Muscle layer of colon (tissue), 2 donors: ENCODE results near the gene ZGRF1.

Experiments
- H3K27ac ChIP-seq: one replicate; pipeline ENCODE4 v1.7.0; 2013; ENCODE audit warnings: low read depth, mild to moderate bottlenecking, low read length, moderate library complexity
- H3K27me3 ChIP-seq, 2 donors: one replicate each; pipeline ENCODE4 v1.7.0; 2013; ENCODE audit warnings: low read length in 2 of 2, mild to moderate bottlenecking in 2 of 2; ENCODE audit not compliant: insufficient read depth in 2 of 2, control insufficient read depth in 1 of 2
- H3K36me3 ChIP-seq: one replicate; pipeline ENCODE4 v1.7.0; 2013; ENCODE audit warnings: mild to moderate bottlenecking, low read length; ENCODE audit not compliant: insufficient read depth
- H3K4me1 ChIP-seq: one replicate; pipeline ENCODE4 v1.7.0; 2013; ENCODE audit warnings: mild to moderate bottlenecking, low read length; ENCODE audit not compliant: insufficient read depth
- H3K4me3 ChIP-seq, 2 donors: one replicate each; pipeline ENCODE4 v1.7.0; 2013; ENCODE audit warnings: low read length in 2 of 2, low read depth in 1 of 2, mild to moderate bottlenecking in 1 of 2, moderate library complexity in 1 of 2
- H3K9ac ChIP-seq: one replicate; pipeline ENCODE4 v1.7.0; 2013; ENCODE audit warnings: low read length
- H3K9me3 ChIP-seq: one replicate; pipeline ENCODE4 v1.7.0; 2013; ENCODE audit warnings: mild to moderate bottlenecking, low read length
- donor health status: abdominal sarcoma.
- donor health status: Adenocarcinoma of cecum.

Gene ZGRF1

DNA sequence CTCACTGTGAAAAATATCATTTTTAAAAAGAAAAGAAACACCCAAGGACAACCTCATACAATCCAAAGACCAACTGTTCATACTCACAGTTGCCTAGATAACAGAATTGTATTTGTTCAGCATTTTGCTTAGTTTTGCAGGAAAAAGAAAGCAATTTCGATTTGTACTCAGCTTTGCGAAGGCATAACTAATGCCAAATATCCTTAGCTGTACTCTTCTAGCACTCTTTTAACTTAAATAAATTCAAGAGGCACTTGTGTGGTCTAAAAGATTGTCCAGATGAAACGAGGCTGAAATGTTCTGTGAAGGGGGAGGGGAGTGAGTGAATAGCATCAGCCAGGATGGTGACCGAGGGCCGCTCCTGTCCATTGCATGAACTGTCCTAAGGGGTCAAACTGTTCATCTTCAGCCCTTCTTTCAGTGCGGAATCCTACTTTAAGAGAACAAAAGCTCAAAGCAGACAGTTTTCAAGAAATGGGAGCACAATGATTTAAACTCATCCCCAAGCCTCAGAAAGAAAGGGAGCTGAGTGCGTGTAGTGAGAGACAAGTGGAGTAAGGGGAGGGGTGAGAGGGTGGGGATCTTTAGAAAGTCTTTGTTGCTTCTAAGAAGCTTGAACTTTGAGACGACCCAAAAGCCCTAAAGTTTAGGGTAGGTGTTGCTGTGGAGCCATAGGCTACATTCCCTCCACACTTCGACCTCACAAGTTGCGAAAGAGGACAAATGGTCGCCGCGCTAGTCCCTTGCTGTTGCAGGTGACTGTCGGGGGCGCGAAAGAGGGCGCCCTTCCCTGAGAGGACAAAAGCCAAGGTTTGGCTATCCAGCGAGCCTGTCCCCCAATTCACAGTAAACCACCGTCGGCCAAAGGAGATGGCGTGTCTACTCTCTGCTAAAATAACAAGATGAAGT is 116.8 kb downstream of the ZGRF1 start:
- Histone ChIP-seq H3K27ac (no peak overlapping the region), H3K9me3 (peaks cover 8% of the 10 kb centered on the region), H3K36me3 (no peaks in the 10 kb centered on the region), H3K4me1 (peaks cover 33% of the 10 kb centered on the region), H3K4me3 (no peak overlapping the region), H3K9ac (no peak overlapping the region), H3K27me3 (peaks cover 88 to 95% of the 10 kb centered on the region in 2 donors)

DNA sequence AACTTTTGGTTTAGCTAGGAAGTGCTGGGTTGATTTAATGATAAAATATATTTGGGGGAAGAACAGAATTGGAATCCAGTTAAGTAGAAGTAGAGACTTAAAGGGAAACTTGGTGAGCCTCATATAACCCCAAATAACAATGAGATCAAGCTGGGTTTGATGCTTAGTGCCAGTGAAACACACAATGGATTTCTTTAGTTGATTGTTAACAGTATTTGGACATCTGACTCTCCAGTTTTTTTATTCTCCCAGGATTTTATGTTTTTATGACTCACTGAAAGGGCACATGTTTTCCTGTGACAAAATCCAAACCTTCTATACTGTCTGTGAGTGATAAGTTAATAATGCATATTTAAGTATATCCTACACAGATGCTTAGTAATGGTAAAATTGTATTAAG is 118.0 kb downstream of the ZGRF1 start:
- H3K9me3 ChIP-seq, result peaks cover 8% of the 10 kb centered on the region
- H3K36me3 ChIP-seq, result no peaks in the 10 kb centered on the region
- peaks cover 36% of the 10 kb centered on the region for H3K4me1 ChIP-seq
- H3K27ac ChIP-seq, result no peak overlapping the region
- H3K4me3 ChIP-seq, result no peak overlapping the region
- no peak overlapping the region for H3K9ac ChIP-seq
- H3K27me3 ChIP-seq, result peaks cover 87 to 99% of the 10 kb centered on the region in 2 donors

DNA sequence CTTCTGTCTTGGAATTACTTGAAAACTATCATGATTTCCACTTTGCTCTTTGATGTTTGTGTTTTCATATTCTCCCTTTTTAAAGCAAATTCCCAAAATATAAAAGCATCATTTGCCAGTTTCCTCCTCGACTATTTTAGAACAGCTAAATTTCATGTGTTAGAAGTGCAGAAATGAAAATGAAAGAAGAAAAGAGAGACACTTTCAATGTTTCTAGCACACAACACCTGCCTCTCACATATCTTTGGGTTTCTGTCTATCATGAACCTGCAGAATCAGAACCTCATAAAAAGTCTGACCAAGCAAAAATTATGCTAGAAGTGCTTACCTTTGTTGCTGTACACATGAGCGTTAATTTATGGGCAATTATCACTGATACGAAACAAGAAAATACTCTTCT is 118.8 kb downstream of the ZGRF1 start:
- no peaks in the 10 kb centered on the region for H3K36me3 ChIP-seq
- H3K27ac ChIP-seq, result no peak overlapping the region
- peaks cover 8% of the 10 kb centered on the region for H3K9me3 ChIP-seq

GRCh38 chr4:112517067-112517634 is 119.6 kb downstream of the ZGRF1 start:
- no peaks in the 10 kb centered on the region for H3K36me3 ChIP-seq
- H3K9ac ChIP-seq, result no peak overlapping the region
- H3K27me3 ChIP-seq, result peaks cover 87 to 98% of the 10 kb centered on the region in 2 donors
- H3K27ac ChIP-seq, result no peak overlapping the region
- no peak overlapping the region for H3K4me3 ChIP-seq
- H3K4me1 ChIP-seq, result peaks cover 27% of the 10 kb centered on the region
- peaks cover 8% of the 10 kb centered on the region for H3K9me3 ChIP-seq

More for the DNA sequence above, 118.8 kb downstream of the ZGRF1 start:
- Histone ChIP-seq H3K9ac (no peak overlapping the region), H3K4me1 (peaks cover 28% of the 10 kb centered on the region), H3K4me3 (no peak overlapping the region), H3K27me3 (peaks cover 87 to 98% of the 10 kb centered on the region in 2 donors)

- Histone ChIP-seq H3K27ac (no peak overlapping the region), H3K9me3 (peaks cover 8% of the 10 kb centered on the region), H3K27me3 (peaks cover 87 to 98% of the 10 kb centered on the region in 2 donors), H3K36me3 (no peaks in the 10 kb centered on the region), H3K4me1 (peaks cover 27% of the 10 kb centered on the region), H3K9ac (no peak overlapping the region), H3K4me3 (peak overlapping the region in 1 of 2 donors; percentile 12)
These were observed 120.1 kb downstream of the ZGRF1 start for GRCh38 chr4:112516471-112517066.

DNA sequence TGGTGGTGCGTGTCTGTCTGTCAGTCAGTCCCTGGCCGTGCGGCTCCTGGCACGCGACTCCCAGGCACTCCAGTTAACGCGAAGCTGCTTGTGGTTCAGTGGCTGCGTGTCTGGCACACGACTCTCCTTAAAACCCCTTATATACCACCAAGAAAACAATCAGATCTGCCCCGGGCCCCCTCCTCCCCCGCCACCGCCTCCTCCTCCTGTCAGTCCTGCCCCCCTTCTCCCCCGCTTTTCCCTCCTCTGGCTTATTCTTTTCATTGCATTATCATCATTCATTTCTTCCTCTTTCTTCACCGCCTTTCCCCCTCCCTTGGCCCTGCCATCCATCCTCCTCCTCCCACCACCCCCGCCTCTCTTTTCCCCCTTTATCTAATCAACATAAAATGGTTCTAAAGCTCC is 120.6 kb downstream of the ZGRF1 start, which contains the start of gene NEUROG2:
Gene NEUROG2 (minus strand): TSS at position 115 of the 405 bp plus-strand sequence. CDS start 705 bp downstream, outside the sequence.
- Histone ChIP-seq H3K27ac (no peak within 1 kb of the TSS), H3K36me3 (no peaks in the 10 kb centered on the region), H3K9ac (no peak within 1 kb of the TSS), H3K4me3 (peak within 1 kb of the TSS; percentile 55 to 61), H3K27me3 (peaks cover 87 to 98% of the 10 kb centered on the region in 2 donors), H3K9me3 (peaks cover 8% of the 10 kb centered on the region), H3K4me1 (peaks cover 25% of the 10 kb centered on the region)

DNA sequence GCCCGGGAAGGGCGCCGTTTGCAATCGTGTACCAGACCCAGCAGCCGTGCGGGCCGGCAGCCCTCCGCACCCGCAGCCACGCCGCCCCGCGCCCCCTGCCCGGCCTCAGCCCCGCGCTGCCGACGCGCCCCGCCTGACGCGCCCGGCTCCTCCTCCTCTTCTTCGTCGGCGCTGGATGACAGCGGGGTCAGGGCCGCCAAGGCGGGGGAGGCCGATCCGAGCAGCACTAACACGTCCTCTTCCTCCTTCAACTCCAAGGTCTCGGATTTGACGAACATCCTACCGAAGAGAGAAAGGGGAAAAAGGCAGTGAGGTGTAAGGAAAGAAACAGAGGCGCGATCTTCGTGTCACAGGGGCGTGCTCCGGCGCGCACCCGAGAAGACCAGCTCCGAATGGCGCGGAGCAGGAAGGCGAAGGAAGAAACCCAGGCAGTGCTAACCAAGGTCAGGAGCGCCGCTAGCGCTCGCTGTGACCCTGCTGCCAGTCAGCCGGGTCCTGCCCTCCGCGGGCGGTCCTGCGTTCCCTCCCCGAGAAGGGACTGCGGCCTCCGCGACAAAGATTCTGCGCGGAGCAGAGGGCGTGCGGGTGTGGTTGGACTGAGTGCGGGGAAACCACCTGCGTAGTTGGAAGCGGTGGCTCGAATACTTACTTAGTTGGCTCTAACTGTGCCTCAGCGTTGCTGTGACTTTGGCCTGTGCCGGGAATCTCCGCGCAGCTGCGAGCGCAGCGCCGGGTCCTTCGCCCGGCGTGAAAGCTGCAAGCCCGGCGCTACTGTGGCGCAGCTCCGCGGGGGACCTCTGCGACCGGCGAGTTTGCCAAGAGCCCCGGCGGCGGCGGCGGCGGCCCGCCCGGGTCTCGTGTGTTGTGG is 121.3 kb downstream of the ZGRF1 start:
- H3K27ac ChIP-seq, result no peak overlapping the region
- H3K4me3 ChIP-seq, result peak overlapping the region; percentile 55 to 61
- H3K9me3 ChIP-seq, result peaks cover 8% of the 10 kb centered on the region
- H3K4me1 ChIP-seq, result peaks cover 26% of the 10 kb centered on the region
- H3K27me3 ChIP-seq, result peaks cover 86 to 98% of the 10 kb centered on the region in 2 donors
- no peaks in the 10 kb centered on the region for H3K36me3 ChIP-seq
- H3K9ac ChIP-seq, result no peak overlapping the region

- peak overlapping the region in 1 of 2 donors; percentile 61 for H3K4me3 ChIP-seq
- peaks cover 84 to 98% of the 10 kb centered on the region in 2 donors for H3K27me3 ChIP-seq
- H3K27ac ChIP-seq, result no peak overlapping the region
- peaks cover 3% of the 10 kb centered on the region for H3K9me3 ChIP-seq
- peaks cover 32% of the 10 kb centered on the region for H3K4me1 ChIP-seq
- no peaks in the 10 kb centered on the region for H3K36me3 ChIP-seq
- H3K9ac ChIP-seq, result no peak overlapping the region
These were observed 122.0 kb downstream of the ZGRF1 start for GRCh38 chr4:112514647-112515197.

GRCh38 chr4:112513971-112514646 is 122.6 kb downstream of the ZGRF1 start:
- no peaks in the 10 kb centered on the region for H3K9me3 ChIP-seq
- H3K4me3 ChIP-seq, result no peak overlapping the region
- no peak overlapping the region for H3K9ac ChIP-seq
- peaks cover 38% of the 10 kb centered on the region for H3K4me1 ChIP-seq
- H3K36me3 ChIP-seq, result no peaks in the 10 kb centered on the region
- peaks cover 86 to 98% of the 10 kb centered on the region in 2 donors for H3K27me3 ChIP-seq
- H3K27ac ChIP-seq, result no peak overlapping the region

GRCh38 chr4:112511803-112512118 is 124.9 kb downstream of the ZGRF1 start:
- Histone ChIP-seq H3K36me3 (no peaks in the 10 kb centered on the region), H3K9ac (no peak overlapping the region), H3K27me3 (peaks cover 75 to 83% of the 10 kb centered on the region in 2 donors), H3K9me3 (peaks cover 5% of the 10 kb centered on the region), H3K27ac (no peak overlapping the region), H3K4me1 (peaks cover 32% of the 10 kb centered on the region), H3K4me3 (no peak overlapping the region)
